HG02943 (cell line): ENCODE results near the gene PPP3CB.

Experiments
- ATAC-seq: cut with Tn5 transposase; IDR thresholded peaks from one replicate; pipeline ENCODE4 v1.9.1; 2021; ENCODE audit warnings: mild to moderate bottlenecking, low read depth, moderate library complexity; ENCODE audit not compliant: unreplicated experiment

PPP3CB gene

GRCh38 chr10:73485320-73485719 lies 10.5 kb downstream of the PPP3CB start:
- no peak for ATAC-seq

GRCh38 chr10:73480158-73480557 lies 15.7 kb downstream of the PPP3CB start:
- ATAC-seq: no peak

GRCh38 chr10:73478636-73479035 lies 17.2 kb downstream of the PPP3CB start:
- ATAC-seq: no peak

DNA sequence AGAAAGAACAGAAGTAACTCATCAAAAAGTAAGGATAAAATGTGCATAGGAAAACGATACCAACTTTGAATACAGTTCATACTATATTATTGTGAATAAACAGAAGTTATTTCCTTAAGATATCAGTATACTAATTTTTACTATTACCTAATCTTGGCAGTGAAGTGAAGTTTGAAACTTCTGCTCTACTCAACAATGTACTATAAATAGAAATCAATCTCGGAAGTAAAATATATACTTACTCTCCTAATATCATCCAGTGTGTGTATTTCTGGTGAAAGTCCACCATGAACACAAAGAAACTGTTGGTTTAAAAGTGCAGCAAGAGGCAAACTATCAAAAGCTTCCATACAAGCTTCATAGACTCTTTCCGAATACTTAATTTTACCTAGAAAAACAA lies 24.6 kb downstream of the PPP3CB start:
- no peak for ATAC-seq

- no peak for ATAC-seq
Observed at GRCh38 chr10:73469579-73469978, 26.2 kb downstream of the PPP3CB start.

DNA sequence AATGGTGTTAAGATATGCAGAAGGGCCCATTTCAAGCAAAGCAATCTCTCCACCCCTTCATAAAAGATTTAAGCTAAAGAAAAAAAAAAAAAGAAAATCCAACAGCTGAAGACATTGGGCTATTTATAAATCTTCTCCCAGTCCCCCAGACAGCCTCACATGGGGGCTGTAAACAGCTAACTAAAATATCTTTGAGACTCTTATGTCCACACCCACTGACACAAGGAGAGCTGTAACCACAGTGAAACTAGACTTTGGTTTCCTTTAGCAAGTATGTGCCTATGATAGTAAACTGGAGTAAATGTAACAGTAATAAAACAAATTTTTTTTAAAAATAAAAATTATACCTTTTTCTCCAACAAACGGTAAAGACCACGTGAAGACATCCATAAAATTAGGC lies 28.6 kb downstream of the PPP3CB start:
- no peak for ATAC-seq

DNA sequence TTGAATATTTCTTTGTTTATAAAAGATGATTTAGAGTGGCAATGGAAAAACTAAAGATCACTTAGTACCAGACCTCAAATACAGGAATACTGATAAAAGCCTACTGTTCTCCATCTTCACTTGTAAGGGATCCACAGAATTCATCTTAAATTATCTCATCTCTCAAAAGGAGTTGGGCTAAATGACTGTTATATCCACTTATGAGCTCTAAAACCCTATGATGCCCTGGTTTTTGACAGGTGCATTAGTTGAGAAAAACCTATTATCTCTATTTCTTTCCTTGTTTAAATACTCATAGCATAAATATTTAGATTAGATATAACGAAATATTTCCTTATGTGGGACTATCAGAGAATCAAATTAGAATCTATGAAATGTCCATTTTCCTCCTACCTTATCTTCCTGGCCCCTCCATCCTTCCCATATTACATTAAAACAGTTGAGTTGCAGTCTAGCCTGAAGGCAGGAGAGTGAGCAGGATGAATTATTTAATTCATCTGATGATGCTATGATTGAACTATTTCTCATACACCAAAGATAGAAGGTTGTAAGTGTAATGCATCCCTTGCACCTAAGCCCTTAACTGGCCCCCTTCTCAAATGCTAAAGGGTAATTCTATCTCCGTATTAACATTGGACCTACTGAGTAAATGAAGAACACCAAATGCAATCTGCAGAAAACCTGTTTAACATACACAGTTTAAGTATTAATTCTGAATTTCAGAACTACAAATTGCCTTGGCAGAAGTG lies 29.7 kb downstream of the PPP3CB start:
- no peak for ATAC-seq

DNA sequence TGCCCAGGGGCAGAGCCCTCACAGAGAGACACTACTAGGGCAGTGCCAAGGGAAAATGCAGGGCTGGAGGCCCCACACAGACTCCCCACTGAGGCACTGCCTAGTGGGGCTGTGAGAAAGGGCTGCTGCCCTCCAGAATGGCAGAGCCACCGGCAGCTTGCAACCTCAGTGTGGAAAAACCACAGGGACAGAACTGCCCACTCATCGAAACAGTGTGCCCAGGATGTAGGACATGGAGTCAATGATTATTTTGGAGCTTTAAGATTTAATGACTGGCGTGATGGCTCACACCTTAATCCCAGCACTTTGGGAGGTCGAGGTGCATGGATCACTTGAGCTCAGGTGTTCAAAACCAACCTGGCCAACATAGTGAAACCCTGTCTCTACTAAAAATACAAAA lies 34.9 kb downstream of the PPP3CB start:
- no peak for ATAC-seq

DNA sequence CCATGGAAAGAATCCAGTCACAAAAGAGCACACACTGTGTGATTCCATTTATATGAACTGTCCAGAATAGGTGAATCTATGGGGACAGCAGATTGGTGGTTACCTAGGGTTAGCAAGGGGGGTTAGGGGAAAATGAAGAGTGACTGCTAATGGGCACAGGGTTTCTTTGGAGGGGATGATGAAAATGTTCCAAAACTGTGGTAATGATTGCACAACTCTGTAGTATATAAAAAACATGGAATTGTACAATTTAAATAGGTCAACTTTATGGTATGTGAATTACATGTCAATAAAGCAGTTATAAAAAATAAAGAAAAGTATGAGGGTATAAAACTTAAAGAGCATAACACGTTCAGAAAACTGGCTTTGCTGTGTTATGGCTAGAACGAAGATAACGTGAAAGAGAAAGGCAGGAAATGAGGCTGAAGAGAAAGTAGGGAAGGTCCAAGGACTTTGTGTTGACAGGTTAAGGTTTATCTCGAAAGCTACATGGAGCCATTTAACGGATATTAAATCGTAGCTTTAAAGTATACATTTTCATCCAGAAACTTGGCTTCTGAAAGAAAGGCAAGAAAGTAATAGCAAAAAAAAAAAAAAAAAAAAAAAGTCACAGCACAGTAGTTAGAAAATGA lies 36.0 kb downstream of the PPP3CB start:
- no peak for ATAC-seq

DNA sequence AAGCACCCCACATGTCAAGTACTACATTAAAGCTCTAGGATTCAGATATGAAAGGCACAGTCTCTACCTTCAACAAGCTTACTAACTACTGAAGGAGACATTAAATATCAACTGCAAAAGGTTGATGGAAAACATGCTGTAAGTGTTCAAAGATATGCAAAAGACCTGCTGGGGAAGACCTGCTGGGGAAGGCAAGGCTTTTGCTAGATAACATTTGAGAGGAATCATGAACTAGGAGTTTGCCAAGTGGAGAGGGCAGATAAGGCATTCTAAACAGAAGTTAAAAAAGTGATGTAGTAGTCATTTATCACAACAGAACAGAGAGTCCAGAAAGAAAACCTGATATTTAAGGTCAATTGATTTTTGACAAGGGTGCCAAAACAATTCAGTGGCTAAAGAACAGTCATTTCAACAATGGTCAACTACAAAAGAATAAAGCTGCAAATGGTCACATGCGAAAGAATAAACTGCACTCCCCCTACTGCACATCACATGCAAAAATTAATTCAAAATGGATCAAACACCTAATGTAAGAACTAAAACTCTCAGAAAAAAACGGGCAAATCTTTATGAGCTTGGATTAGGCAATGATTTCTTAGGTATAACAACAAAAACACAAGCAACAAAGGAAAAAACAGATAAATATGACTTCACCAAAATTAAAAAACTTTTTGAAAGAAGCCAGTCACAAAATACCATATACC lies 39.5 kb downstream of the PPP3CB start:
- ATAC-seq: no peak

GRCh38 chr10:73449113-73449512 lies 46.7 kb downstream of the PPP3CB start:
- no peak for ATAC-seq

GRCh38 chr10:73448384-73448783 lies 47.4 kb downstream of the PPP3CB start:
- ATAC-seq: no peak

GRCh38 chr10:73446926-73447325 lies 48.9 kb downstream of the PPP3CB start:
- no peak for ATAC-seq

GRCh38 chr10:73444457-73444856 lies 51.4 kb downstream of the PPP3CB start:
- no peak for ATAC-seq

DNA sequence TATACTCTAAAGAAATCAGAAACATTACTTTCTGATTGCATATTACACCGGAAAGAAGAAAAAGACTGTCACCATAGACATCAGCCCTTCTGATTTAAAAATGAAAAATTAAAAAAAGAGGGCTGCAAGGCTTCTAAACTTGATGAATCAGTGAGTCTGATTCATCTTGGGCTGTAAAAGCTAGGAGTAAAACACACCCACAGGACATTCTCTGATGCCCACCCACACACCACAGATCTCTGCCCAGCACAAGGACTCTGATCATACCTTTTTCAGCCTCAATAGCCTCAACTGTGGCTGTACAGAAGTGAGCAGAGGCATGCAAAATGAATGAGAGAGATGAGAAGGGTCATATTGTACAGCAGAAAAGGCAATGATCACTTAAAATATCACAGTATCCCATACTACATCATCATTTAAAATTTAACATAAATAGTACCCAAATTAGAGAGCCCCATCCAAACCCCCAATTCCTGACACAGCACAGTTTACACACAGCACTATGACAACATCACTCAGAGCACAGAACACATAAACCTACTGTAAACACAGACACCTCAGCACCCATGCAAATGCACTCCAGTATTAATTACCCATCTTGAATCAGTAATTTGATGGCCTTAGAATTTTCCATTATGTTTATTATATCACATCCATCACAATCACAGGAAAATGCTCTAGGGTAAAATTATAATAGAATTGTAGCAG lies 56.1 kb downstream of the PPP3CB start:
- no peak for ATAC-seq

DNA sequence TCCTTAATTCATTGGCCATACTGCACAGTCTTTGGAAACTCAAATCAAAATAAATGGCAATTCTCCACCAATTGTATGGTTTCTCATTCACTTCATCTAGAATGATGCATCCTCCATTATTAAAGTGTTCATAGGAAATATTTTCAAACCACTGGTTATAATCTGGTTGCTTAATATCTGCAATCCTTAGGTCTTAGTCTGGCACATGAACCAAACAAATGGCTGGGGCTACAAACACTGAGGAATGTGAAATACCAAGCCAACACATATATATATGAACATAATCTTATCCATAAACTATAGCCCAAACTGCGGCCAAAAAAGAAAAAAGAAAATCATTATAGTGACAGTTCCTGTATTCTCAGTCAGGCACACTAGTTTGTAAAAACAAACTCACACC lies 56.8 kb downstream of the PPP3CB start:
- ATAC-seq: no peak

DNA sequence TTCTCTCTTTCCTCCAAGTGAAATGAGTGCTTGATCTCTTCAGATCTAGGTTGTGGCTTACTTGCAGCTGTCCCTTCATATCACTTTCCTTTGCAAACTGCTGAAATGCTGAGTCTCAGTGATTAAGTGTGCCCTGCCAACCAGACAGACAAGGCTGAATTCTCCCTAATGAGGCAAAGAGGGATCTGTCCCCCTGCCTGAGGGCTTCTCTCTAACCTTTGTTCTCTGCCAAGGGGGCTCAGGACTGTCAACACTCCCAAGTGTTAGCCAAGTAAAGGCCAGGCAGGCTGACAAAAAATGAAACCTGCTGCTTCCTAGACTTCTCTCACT lies 62.3 kb downstream of the PPP3CB start, which contains the start of gene MSS51:
MSS51 (minus strand) TSS at position 24 of the 330 bp plus-strand sequence. CDS start 5,277 bp downstream, outside the sequence.
- ATAC-seq: no peak

DNA sequence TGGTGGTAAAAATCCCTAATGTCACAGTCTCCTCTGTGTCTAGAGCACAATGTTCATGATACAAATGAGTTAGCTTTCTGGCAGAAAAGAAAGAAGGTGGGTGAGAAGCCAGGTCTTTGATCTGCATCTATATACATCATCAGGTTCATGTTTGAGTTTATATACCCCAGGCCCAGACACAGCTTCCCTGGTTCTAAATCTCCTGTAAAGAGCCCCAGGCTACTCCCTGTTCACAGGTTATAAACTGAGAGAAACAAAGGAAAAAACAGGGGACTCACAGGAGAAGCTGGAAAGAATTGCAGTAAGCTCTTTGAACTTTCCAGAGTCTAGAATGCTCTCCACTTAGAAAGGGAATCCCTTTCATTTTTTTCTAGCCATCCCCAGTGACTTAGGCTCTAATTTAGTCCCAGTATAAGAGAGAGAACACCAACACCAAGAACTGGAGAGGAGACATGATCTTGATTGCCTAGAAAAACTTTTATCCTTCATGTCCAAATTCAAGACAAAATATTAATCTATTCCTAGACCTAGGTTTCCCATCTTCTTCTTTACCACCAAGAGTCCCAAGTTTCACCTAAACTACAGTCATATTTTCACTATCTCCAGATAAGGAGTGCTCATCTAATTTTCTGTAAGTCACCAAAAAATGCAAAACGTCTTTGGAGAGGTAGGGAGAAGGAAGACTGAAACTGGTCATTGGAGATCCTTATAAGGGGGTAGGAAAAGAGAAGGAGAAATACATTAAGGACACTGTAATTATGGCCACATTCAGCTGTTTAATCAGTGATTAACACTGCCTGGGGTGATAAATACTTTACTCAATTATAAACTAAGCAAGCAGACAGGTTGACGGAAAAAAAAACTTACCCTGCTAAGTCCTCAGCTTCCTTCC lies 62.9 kb downstream of the PPP3CB start:
- no peak for ATAC-seq

DNA sequence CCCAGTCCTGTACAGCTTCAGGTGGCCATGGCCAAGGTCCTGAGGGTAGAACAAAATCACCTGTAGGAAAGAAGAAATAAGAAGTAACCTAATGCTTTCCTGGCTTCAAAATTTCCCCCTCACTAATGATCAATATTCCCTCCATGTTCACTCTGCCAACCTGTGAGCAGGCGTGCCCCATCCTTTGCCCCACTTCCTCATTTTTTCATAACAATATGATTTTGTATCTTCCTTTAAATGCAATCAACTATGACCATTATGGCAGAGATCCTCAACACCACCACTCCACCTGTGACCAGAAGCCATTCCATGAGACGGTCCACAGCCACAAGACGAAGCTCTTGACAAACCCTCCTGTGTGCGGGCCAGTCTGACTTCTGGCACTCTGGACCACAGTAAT lies 69.5 kb downstream of the PPP3CB start:
- no peak for ATAC-seq

GRCh38 chr10:73424478-73424877 lies 71.3 kb downstream of the PPP3CB start:
- no peak for ATAC-seq
